Cardiac fibroblast (primary cell): ENCODE results near the gene SLC6A12.

Experiments used
- DNase-seq, 2 donors: peaks; one replicate each; pipeline versions ENCODE4 v3.0.0 to v3.0.0-alpha.2; 2010; ENCODE audit warnings: low read depth in 2 of 2
- H3K4me3 ChIP-seq, 2 donors: replicated peaks in 1 of 2; 1 replicate in 1 of 2; 2 replicates in 1 of 2; pipeline ENCODE4 v1.5.1; 2011; ENCODE audit warnings: low read depth in 2 of 2, low read length in 2 of 2, mild to moderate bottlenecking in 2 of 2, moderate library complexity in 1 of 2
- CTCF ChIP-seq: IDR thresholded peaks from one replicate; pipeline ENCODE4 v1.5.1; 2011; ENCODE audit warnings: low read depth, mild to moderate bottlenecking, low read length, inconsistent platforms

The SLC6A12 gene

GRCh38 chr12:256225-256624 is 42.3 kb upstream of the SLC6A12 start:
- TF ChIP-seq CTCF, result no peak
- H3K4me3 ChIP-seq, result no peak overlapping the region

DNA sequence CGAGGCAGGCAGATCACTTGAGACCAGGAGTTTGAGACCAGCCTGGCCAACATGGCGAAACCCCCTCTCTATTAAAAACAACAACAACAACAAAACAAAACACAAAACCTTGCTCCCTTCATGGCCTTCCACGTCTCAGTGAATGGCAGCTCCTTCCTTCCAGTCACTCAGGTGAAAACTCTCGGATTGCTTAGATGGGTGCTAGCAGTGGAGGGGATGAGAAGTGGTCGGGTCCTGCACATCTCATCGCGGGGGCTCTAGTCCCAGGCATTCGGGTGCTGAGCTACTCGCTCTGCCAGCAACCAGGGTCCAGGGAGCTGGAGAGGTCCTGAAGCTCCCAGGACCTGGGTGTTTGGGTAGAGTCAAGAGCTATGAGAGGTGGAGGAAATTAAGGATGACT is 41.0 kb upstream of the SLC6A12 start:
- TF ChIP-seq CTCF, result no peak
- DNase-seq, result no peak
- no peak overlapping the region for H3K4me3 ChIP-seq

More at GRCh38 chr12:256225-256624, 42.3 kb upstream of the SLC6A12 start:
- DNase-seq, result no peak

- TF ChIP-seq CTCF, result no peak
- no peak overlapping the region for H3K4me3 ChIP-seq
- no peak for DNase-seq
These were observed 40.1 kb upstream of the SLC6A12 start for GRCh38 chr12:254039-254438.

DNA sequence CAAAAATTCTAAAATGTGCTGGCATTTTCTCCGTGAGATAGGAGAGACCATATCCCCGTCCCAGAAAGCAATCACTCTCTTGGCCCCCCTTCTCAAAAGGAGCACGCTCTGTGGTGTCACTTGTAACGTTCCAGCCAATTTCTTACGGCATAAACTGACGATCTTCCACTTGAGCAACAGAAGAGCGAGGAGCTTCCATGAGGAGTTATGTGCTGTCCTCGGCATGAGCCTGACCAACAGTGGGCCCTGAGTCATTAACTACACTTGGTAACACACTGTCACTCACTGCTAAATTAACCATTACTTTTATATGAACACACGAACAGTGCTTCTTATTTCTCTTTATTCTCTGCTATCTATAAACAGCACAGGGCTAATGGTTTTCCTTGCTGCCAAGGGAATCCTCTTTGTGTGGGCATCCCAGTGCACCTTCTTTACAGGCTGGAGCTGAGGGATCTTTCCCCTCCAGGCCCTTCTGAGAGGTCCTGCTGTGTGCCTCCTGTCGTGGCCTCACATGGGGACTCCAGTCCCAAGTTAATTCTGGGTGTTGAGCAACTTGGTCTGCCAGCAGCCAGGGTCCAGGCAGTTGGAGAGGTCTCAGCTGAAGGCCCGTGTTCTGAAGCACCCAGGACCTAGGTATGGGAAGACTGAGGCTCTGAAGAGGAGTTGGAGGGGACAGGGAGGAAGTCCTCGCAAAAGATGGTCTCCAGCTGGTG is 39.3 kb upstream of the SLC6A12 start:
- DNase-seq, result no peak
- H3K4me3 ChIP-seq, result no peak overlapping the region
- TF ChIP-seq CTCF, result no peak

GRCh38 chr12:252636-253035 is 38.7 kb upstream of the SLC6A12 start:
- TF ChIP-seq CTCF, result no peak
- H3K4me3 ChIP-seq, result no peak overlapping the region
- no peak for DNase-seq

GRCh38 chr12:247271-247670 is 33.3 kb upstream of the SLC6A12 start:
- no peak for TF ChIP-seq CTCF
- no peak for DNase-seq
- no peak overlapping the region for H3K4me3 ChIP-seq

- no peak overlapping the region for H3K4me3 ChIP-seq
- no peak for TF ChIP-seq CTCF
- no peak for DNase-seq
These were observed 29.4 kb upstream of the SLC6A12 start for GRCh38 chr12:243381-243780.
